Dendritic cell treated with granulocyte-macrophage colony-stimulating factor and Interleukin-4, amounts not matched to agents 40 ng/mL and 50 ng/mL, for 4 days (primary cell): ENCODE measurements around the gene HMCN2.

Experiments used
- H3K27ac Mint-ChIP-seq: one replicate; pipeline ENCODE4 v1.8.0; 2022; ENCODE audit warnings: mild to moderate bottlenecking, mixed read lengths
- H3K27me3 Mint-ChIP-seq: one replicate; pipeline ENCODE4 v1.8.0; 2022; ENCODE audit warnings: mild to moderate bottlenecking, mixed read lengths
- H3K36me3 Mint-ChIP-seq: one replicate; pipeline ENCODE4 v1.8.0; 2022; ENCODE audit warnings: low read depth, mixed read lengths
- H3K4me1 Mint-ChIP-seq: one replicate; pipeline ENCODE4 v1.8.0; 2022; ENCODE audit warnings: low read depth, mixed read lengths
- H3K4me3 Mint-ChIP-seq: one replicate; pipeline ENCODE4 v1.8.0; 2022; ENCODE audit warnings: mild to moderate bottlenecking, moderate library complexity, mixed read lengths
- H3K9me3 Mint-ChIP-seq: one replicate; pipeline ENCODE4 v1.8.0; 2022; ENCODE audit warnings: mixed read lengths
- intact Hi-C: fragments of 100-400 bp; cut with micrococcal nuclease; formaldehyde crosslinking; loops from one replicate; pipeline ENCODE4 v1.15.0; 2022

The HMCN2 gene

DNA sequence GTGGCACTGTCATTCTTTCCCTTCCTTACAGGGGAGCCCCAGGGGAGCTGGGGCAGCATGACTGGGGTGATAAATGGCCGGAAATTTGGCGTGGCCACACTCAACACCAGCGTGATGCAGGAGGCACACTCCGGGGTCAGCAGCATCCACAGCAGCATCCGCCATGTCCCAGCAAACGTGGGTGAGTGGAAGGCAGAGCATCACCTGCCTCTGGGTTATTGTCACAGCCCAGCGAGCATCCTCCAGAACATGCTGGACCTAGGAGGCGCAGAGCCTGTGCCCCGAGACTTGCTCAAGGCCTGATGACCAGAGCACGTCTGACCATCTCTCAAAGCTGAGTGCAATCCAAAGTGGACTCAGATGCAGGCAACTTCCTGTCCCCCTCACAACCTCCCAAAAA lies 157.0 kb downstream of the HMCN2 start:
- intact Hi-C loops, result no loop called here
- H3K9me3 Mint-ChIP-seq, result no peaks in the 10 kb centered on the region
- H3K4me3 Mint-ChIP-seq, result no peak overlapping the region
- H3K36me3 Mint-ChIP-seq, result no peaks in the 10 kb centered on the region
- H3K4me1 Mint-ChIP-seq, result no peaks in the 10 kb centered on the region
- peaks cover 5% of the 10 kb centered on the region for H3K27me3 Mint-ChIP-seq
- H3K27ac Mint-ChIP-seq, result no peak overlapping the region

DNA sequence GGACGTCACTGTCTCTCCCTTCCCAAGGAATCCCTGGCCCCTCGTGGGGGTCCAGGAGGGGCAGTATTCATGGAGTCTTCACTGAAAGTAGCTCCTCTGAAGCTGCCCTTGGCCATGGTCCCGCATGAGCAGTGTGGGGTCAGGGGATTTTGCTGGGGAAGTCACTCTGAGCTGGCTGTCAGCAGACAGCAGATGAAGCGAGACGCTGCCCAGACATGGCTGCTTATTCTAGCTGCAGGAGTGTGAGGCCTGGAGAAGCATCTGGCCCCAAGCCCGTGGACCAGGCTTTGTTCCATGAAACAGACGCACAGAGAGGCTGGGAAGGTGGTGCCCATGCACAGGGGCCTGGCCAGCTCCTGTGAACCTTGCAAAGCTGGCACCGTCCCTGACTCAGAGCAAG lies 157.7 kb downstream of the HMCN2 start:
- intact Hi-C loops, result no loop called here

DNA sequence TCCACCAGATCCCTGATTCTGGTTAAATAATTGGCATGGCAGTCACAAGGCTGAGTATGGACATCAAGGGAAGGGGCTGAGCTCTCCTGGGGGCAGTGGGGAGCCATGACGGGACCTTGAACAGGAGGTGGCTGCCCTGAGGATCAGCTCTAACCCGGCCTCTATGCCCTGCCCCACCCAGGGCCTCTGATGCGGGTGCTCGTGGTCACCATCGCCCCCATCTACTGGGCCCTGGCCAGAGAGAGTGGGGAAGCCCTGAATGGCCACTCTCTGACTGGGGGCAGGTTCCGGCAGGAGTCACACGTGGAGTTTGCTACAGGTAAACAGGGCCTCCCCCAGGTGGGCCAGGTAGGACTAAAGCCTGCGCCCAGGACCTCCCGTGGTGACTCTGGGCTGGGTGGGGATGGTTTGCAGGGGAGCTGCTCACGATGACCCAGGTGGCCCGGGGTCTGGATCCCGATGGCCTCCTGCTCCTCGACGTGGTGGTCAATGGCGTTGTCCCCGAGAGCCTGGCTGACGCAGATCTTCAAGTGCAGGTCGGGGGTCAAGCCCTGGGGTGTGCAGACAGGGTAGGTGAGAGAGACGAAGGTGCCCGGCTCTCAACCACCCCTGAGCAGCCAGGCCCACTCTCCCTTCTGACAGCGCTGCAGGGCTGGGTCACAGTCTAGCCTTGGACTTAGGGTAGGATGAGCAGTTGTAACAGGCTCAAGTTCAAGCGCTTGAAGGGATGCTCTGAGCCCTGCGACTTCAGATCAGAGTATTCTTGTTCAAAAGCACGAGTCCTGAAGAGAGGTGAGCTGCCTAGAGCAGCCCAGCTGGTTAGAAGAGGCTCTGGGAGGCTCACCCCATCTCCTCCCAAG lies 159.3 kb downstream of the HMCN2 start:
- peaks cover 6% of the 10 kb centered on the region for H3K27me3 Mint-ChIP-seq
- no peaks in the 10 kb centered on the region for H3K4me1 Mint-ChIP-seq
- H3K27ac Mint-ChIP-seq, result no peak overlapping the region
- no peak overlapping the region for H3K4me3 Mint-ChIP-seq
- intact Hi-C loops, result no loop called here
- no peaks in the 10 kb centered on the region for H3K36me3 Mint-ChIP-seq
- peaks cover 4% of the 10 kb centered on the region for H3K9me3 Mint-ChIP-seq

More for the DNA sequence above, 157.7 kb downstream of the HMCN2 start:
- Mint-ChIP-seq H3K4me3 (no peak overlapping the region), H3K36me3 (no peaks in the 10 kb centered on the region), H3K27ac (no peak overlapping the region), H3K27me3 (peaks cover 5% of the 10 kb centered on the region), H3K9me3 (no peaks in the 10 kb centered on the region), H3K4me1 (no peaks in the 10 kb centered on the region)

DNA sequence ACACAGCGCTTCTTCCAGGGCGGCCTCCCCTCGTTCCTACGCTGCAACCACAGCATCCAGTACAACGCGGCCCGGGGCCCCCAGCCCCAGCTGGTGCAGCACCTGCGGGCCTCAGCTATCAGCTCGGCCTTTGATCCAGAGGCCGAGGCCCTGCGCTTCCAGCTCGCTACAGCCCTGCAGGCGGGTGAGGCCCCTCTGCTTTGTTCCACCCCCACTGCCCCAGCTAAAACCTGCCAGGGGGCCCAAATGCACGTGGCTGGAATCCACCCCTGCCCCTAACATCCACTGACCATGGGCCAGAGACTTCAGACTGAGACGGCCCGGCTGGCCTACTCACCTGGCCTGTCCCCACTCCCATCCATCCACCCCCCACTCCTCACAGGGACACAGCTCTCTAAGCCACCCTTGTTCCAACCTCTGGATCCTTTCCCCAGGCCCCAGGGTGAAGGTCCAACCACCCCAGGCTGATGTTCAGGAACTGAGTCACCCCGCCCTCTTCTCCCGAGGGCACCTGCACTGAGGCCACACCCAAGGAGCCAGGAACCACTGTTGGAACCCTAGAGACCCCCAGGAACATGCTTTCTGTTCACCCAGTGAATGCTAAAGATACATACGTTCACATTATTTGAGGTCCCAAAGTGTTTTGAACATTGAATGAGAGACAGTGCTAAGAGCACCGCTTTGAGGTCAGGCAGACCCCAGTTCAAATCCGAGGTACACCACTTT lies 160.3 kb downstream of the HMCN2 start:
- no peaks in the 10 kb centered on the region for H3K4me1 Mint-ChIP-seq
- no peaks in the 10 kb centered on the region for H3K36me3 Mint-ChIP-seq
- no peak overlapping the region for H3K4me3 Mint-ChIP-seq
- H3K9me3 Mint-ChIP-seq, result peaks cover 15% of the 10 kb centered on the region
- H3K27ac Mint-ChIP-seq, result no peak overlapping the region
- intact Hi-C loops, result no loop called here
- peaks cover 7% of the 10 kb centered on the region for H3K27me3 Mint-ChIP-seq

DNA sequence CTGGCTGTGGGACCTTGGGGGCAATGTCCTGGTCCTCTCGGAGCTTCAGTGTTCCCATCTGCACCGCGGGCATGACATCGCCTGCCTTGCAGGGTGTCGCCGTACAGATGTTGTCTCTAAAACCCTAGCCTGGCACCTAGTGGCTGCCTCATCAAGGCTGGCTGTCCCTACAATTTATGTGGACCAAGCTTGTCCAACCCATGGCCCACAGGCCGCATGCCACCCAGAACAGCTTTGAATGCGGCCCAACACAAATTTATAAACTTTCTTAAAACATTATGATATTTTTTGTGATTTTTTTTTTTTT lies 160.9 kb downstream of the HMCN2 start:
- H3K27me3 Mint-ChIP-seq, result peaks cover 7% of the 10 kb centered on the region
- H3K27ac Mint-ChIP-seq, result no peak overlapping the region

DNA sequence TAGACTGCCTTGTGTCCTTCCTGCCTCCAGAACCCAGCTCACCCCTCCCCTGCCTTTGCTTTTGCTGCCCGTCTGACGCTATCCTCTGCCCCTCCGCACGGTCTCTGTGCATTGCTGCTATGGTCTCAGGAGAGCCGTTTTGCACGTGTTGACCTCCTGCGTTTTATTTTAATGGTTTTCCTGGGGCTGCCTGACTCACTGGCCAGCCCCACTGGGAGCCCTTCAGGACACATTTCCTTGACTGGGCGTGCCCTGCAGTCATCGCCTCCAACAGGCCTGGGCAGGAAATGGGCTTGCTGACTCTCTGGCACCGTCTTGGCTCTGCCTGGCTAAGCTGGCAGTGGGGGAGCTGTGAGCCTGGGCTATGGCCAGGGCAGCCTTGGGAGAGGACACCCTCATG lies 161.3 kb downstream of the HMCN2 start:
- H3K9me3 Mint-ChIP-seq, result peaks cover 16% of the 10 kb centered on the region
- intact Hi-C loops, result no loop called here
- no peak overlapping the region for H3K27ac Mint-ChIP-seq
- no peak overlapping the region for H3K4me3 Mint-ChIP-seq
- no peaks in the 10 kb centered on the region for H3K36me3 Mint-ChIP-seq
- H3K4me1 Mint-ChIP-seq, result no peaks in the 10 kb centered on the region
- peaks cover 7% of the 10 kb centered on the region for H3K27me3 Mint-ChIP-seq

More for the DNA sequence above, 160.9 kb downstream of the HMCN2 start:
- Mint-ChIP-seq H3K36me3 (no peaks in the 10 kb centered on the region), H3K4me1 (no peaks in the 10 kb centered on the region), H3K4me3 (no peak overlapping the region), H3K9me3 (peaks cover 16% of the 10 kb centered on the region)
- intact Hi-C loops, result no loop called here

DNA sequence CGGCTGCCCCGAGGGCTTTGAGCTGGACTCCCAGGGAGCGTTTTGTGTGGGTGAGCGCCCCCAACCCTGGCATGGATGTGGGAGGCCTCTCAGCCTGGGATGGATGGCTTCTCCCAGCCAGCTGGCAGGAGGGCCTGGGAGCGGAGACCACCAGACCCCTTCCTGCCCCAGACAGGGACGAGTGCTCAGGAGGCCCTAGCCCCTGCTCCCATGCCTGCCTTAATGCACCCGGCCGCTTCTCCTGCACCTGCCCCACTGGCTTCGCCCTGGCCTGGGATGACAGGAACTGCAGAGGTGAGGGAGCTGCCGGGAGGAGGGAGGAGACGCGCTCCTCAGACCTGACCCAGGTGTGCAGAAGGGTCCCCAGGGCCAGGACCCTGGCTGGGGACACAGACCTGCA lies 161.8 kb downstream of the HMCN2 start:
- peaks cover 11% of the 10 kb centered on the region for H3K27me3 Mint-ChIP-seq
- H3K4me3 Mint-ChIP-seq, result no peak overlapping the region
- intact Hi-C loops, result no loop called here
- no peaks in the 10 kb centered on the region for H3K4me1 Mint-ChIP-seq
- no peak overlapping the region for H3K27ac Mint-ChIP-seq
- no peaks in the 10 kb centered on the region for H3K36me3 Mint-ChIP-seq
- H3K9me3 Mint-ChIP-seq, result peaks cover 16% of the 10 kb centered on the region

DNA sequence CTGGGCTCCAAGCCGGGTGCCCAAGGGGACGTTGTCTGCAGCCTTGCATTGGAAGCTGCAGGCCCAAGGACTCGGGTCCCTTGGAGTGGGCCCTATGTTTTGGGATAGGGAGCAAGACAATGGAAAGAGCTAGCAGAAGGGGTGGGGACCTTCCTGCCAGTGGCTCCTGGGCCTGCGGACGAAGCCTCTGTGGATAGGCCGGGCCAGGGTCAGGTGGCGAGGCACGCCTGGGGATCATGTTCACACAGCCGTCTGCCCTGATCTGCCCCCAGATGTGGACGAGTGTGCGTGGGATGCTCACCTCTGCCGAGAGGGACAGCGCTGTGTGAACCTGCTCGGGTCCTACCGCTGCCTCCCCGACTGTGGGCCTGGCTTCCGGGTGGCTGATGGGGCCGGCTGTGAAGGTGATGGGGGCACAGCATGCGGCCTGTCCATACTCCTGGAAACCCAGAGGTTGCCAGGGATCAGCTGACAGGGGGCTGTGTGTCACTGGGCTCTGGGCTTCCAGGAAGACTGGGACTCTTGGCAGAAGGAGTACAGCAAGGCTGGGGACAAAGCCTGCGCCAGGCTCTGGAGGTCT lies 162.6 kb downstream of the HMCN2 start:
- no peaks in the 10 kb centered on the region for H3K36me3 Mint-ChIP-seq
- no peaks in the 10 kb centered on the region for H3K4me1 Mint-ChIP-seq
- peaks cover 19% of the 10 kb centered on the region for H3K27me3 Mint-ChIP-seq
- H3K9me3 Mint-ChIP-seq, result peaks cover 16% of the 10 kb centered on the region
- intact Hi-C loops, result no loop called here
- no peak overlapping the region for H3K4me3 Mint-ChIP-seq
- H3K27ac Mint-ChIP-seq, result no peak overlapping the region

DNA sequence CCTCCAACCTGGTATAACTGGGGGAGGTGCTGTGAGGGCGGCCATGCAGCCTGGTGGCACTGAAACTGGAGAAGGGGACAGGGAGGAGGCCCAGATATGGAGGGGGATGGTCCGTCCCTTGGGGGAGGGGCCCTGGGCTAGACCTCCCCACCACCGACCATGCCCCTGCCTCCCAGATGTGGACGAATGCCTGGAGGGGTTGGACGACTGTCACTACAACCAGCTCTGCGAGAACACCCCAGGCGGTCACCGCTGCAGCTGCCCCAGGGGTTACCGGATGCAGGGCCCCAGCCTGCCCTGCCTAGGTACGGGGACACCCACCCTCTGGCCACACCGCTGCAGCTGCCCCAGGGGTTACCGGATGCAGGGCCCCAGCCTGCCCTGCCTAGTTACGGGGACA lies 163.8 kb downstream of the HMCN2 start:
- H3K36me3 Mint-ChIP-seq, result no peaks in the 10 kb centered on the region

DNA sequence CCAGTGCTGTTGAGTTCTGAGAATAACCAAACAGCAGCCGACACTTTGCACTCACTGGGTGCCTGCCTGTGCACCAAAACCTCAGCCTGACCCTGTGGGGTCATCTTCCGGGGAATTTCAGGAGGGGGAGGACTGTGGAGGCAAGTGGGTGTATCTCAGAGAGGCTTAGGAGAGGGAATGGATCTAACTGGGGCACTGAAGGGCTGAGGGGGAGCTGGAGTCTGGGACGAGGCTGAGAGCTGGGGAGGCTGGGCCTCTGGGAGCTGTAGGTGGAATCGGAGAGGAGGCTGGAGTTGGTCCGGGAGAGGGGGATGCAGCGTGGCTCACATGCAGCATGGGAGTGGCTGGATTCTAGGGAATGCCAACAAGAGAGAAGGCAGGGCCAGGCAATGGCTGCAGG lies 164.3 kb downstream of the HMCN2 start:
- Mint-ChIP-seq H3K27me3 (peaks cover 34% of the 10 kb centered on the region), H3K4me1 (peaks cover 3% of the 10 kb centered on the region), H3K36me3 (no peaks in the 10 kb centered on the region), H3K9me3 (peaks cover 16% of the 10 kb centered on the region), H3K4me3 (no peak overlapping the region), H3K27ac (no peak overlapping the region)
- intact Hi-C loops, result no loop called here

More for the DNA sequence above, 163.8 kb downstream of the HMCN2 start:
- no peak overlapping the region for H3K4me3 Mint-ChIP-seq
- intact Hi-C loops, result no loop called here
- H3K4me1 Mint-ChIP-seq, result peaks cover 3% of the 10 kb centered on the region
- H3K27ac Mint-ChIP-seq, result no peak overlapping the region
- peaks cover 31% of the 10 kb centered on the region for H3K27me3 Mint-ChIP-seq
- peaks cover 16% of the 10 kb centered on the region for H3K9me3 Mint-ChIP-seq

DNA sequence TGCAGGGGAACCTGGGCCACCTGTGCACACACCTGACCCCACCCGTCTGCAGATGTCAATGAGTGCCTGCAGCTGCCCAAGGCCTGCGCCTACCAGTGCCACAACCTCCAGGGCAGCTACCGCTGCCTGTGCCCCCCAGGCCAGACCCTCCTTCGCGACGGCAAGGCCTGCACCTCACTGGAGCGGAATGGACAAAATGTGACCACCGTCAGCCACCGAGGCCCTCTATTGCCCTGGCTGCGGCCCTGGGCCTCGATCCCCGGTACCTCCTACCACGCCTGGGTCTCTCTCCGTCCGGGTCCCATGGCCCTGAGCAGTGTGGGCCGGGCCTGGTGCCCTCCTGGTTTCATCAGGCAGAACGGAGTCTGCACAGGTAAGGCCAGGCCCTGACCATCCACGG lies 164.7 kb downstream of the HMCN2 start:
- H3K4me3 Mint-ChIP-seq, result no peak overlapping the region
- H3K27me3 Mint-ChIP-seq, result peaks cover 38% of the 10 kb centered on the region
- intact Hi-C loops, result no loop called here
- peaks cover 16% of the 10 kb centered on the region for H3K9me3 Mint-ChIP-seq
- H3K4me1 Mint-ChIP-seq, result peaks cover 3% of the 10 kb centered on the region
- H3K36me3 Mint-ChIP-seq, result no peaks in the 10 kb centered on the region
- no peak overlapping the region for H3K27ac Mint-ChIP-seq

DNA sequence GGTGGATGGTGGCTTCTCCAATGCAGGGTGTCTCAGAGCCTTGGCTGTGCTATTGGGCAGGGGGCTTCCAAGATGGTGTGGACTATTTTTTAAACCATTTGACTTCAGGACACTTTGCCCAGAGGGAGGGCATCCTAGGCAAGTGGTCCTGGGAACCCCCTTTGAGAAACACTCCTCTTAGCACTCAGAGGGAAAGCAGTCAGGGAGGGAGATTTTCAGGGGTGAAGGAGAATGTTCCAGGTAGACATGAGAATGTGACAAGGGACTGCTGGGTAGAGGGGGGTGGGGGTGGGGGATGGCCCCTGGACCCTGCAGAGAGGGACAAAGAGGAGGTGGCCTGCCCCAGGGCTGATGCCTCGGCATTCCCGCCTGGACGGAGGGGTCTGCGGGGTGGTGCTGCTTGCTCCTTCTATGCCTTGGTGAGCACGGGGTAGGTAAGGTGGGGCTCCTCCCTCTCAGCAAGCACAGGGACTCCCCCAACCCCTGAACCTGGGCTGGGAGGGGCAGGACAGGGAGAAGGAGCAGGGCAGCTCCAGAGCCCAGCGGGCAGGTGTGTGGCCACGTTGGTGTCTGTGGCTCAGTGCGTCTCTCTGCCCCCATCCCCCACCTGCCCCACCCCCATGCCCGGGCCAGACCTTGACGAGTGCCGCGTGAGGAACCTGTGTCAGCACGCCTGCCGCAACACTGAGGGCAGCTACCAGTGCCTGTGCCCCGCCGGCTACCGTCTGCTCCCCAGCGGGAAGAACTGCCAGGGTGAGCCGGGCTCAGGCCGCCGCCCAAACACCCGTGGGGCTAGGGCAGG lies 165.4 kb downstream of the HMCN2 start:
- Mint-ChIP-seq H3K4me1 (peaks cover 3% of the 10 kb centered on the region), H3K27ac (no peak overlapping the region), H3K27me3 (peaks cover 42% of the 10 kb centered on the region), H3K9me3 (peaks cover 16% of the 10 kb centered on the region), H3K36me3 (no peaks in the 10 kb centered on the region), H3K4me3 (no peak overlapping the region)
- intact Hi-C loops, result no loop called here

DNA sequence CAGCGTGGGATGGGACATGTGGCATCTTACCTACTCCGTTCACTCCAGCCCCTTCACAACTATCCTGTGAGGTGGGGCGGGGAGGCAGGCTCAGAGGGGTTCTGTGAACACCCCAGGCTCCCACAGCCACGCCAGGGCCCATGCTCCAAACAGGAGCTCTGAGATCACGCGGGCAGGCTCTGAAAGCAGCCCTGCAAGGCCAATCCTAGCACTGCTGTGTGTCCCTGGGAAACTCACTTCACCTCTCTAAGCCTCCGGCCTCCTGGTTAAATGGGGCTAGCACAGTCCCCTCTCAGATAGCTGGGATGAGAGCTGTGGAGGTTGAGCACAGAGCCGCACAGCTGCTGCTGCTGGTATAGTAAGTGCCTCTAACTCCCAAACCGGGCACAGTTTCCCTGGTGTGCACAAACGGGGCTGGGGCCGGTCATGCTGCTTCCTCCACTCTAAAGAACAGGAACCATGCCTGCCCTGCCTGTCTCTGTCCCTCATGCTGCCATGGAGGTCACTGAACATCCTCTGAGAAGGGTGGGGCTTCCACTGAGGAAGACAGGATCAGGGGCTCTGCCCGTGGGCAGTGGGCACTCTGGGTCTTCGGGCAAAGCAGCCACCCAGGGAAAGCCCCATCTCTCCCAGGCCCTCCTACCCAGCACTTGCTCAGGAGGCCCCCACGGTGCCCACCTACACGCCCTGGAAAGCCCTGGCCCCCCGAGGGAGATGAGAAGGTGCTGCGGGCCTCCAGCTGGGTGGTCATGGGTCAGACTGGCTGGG lies 166.2 kb downstream of the HMCN2 start:
- H3K27me3 Mint-ChIP-seq, result peaks cover 49% of the 10 kb centered on the region
- H3K27ac Mint-ChIP-seq, result no peak overlapping the region
- intact Hi-C loops, result no loop called here
- H3K36me3 Mint-ChIP-seq, result no peaks in the 10 kb centered on the region
- peaks cover 16% of the 10 kb centered on the region for H3K9me3 Mint-ChIP-seq
- no peak overlapping the region for H3K4me3 Mint-ChIP-seq
- H3K4me1 Mint-ChIP-seq, result peaks cover 3% of the 10 kb centered on the region
